Gastrocnemius medialis (tissue), 4 donors: Measurements from ENCODE around the gene PLA2G2D. TPM values are rescaled to one million over a fixed set of nuclear protein-coding genes. Genes with fewer than 3 reads are reported as not detected.
A peak's percentile ranks its signal among the peaks of the same experiment; 100 is the strongest.

Source experiments
- ATAC-seq, 2 donors: fragments of 150-250 bp; one replicate each; pipeline ENCODE4 v1.9.1; 2016
- DNase-seq, 2 donors: peaks; one replicate each; pipeline ENCODE4 v3.0.0-alpha.2; 2019
- H3K27ac ChIP-seq, 4 donors: fragments of 200-600 bp; sonication (generic); 1 replicate in 1 of 4; 2 replicates in 3 of 4; pipeline ENCODE4 v1.5.1; 2016 to 2018; ENCODE audit warnings: mild to moderate bottlenecking in 2 of 4, moderate library complexity in 1 of 4
- H3K27me3 ChIP-seq, 3 donors: fragments of 200-600 bp; sonication (generic) in 2 of 3; 1 replicate in 1 of 3; 2 replicates in 2 of 3; pipeline versions ENCODE4 v1.5.1 to v1.6.0; 2016 to 2019; ENCODE audit warnings: mild to moderate bottlenecking in 1 of 3, moderate library complexity in 1 of 3
- H3K36me3 ChIP-seq, 2 donors: fragments of 200-600 bp; sonication (generic) in 1 of 2; one replicate each; pipeline ENCODE4 v1.5.1; 2017 to 2018
- H3K4me1 ChIP-seq, 2 donors: fragments of 200-600 bp; sonication (generic) in 1 of 2; one replicate each; pipeline ENCODE4 v1.5.1; 2016 to 2017; ENCODE audit warnings: mild to moderate bottlenecking in 2 of 2
- H3K4me3 ChIP-seq, 4 donors: fragments of 200-600 bp; sonication (generic) in 3 of 4; 1 replicate in 1 of 4; 2 replicates in 3 of 4; pipeline ENCODE4 v1.5.1; 2016 to 2019; ENCODE audit warnings: mild to moderate bottlenecking in 2 of 4
- H3K9me3 ChIP-seq, 3 donors: fragments of 200-600 bp; sonication (generic) in 2 of 3; 1 replicate in 1 of 3; 2 replicates in 2 of 3; pipeline ENCODE4 v1.5.1; 2016 to 2019
- CTCF ChIP-seq, 5 experiments: fragments of 450-650 bp in 3 of 5; fragments of 200-600 bp in 2 of 5; sonication (generic) in 2 of 5; IDR thresholded peaks in 4 of 5; conservative IDR thresholded peaks in 1 of 5; 1 replicate in 4 of 5; 2 replicates in 1 of 5; pipeline ENCODE4 v1.5.1; 2016 to 2019; ENCODE audit warnings: antibody characterized with exemption in 5 of 5, mild to moderate bottlenecking in 3 of 5, moderate library complexity in 3 of 5
- POLR2A ChIP-seq, 2 donors: fragments of 450-650 bp; IDR thresholded peaks; one replicate each; pipeline ENCODE4 v1.6.1; 2017; ENCODE audit warnings: antibody characterized with exemption in 2 of 2, mild to moderate bottlenecking in 2 of 2, moderate library complexity in 2 of 2
- in situ Hi-C, 4 donors: fragments of 200-750 bp; cut with MboI; loops; one replicate each; pipeline versions ENCODE4 v1.15.0 to v1.8.0; 2017; ENCODE audit warnings: low sequenced_read_pairs in 4 of 4
- intact Hi-C: fragments of 100-400 bp; cut with DNase I; formaldehyde crosslinking; loops from one replicate; pipeline ENCODE4 v1.15.1; 2023; ENCODE audit warnings: low total_unique reads
- total RNA-seq, 4 donors: library from RNA; depleted of rRNA; stranded (reverse); fragments of >200 nt; gene quantifications; one replicate each; pipeline versions ENCODE4 v1.1.0 to v1.2.3, GENCODE V29; 2016

PLA2G2D gene
- total RNA-seq, 4 donors from 2014 or later = not detected

DNA sequence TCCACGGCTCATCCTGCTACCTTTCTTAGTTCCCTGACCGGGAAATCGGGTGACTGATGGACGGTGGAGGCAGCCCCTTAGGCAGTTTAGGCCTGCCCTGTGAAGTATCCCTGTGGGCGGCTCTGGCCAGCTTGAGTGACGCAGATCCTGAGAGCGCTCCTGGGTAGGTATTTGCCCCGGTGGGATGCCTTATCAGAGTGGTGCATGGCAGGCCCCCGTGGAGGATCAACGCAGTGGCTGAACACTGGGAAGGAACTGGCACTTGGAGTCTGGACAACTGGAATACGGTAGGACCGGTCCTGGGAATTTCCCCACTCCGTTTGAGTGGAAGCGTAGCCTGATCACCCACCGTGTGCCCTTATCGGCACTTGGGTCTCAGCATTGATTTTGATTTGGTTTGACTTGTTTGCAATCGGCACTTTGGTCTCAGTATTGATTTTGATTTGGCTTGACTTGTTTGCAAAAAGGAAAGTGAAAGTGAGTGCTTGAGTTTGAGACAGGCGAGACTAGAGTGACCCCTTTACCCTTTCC, 35.0 kb upstream of the PLA2G2D start:
- H3K4me3 ChIP-seq = peak overlapping the region; percentile 7 to 55 (median 21)
- intact Hi-C loops = no loop called here
- in situ Hi-C loops = loop anchor here in 2 of 4 donors (10.0 kb wide), 1 partner anchor 240 kb away; no protein-coding TSS in a partner anchor
- H3K9me3 ChIP-seq = no peaks in the 10 kb centered on the region
- H3K4me1 ChIP-seq = peaks cover 3 to 4% of the 10 kb centered on the region in 2 donors
- no peaks in the 10 kb centered on the region for H3K27me3 ChIP-seq
- H3K36me3 ChIP-seq = no peaks in the 10 kb centered on the region
- TF ChIP-seq POLR2A (IDR thresholded peaks at IDR 0.05) (no peak), CTCF (IDR thresholded peaks at IDR 0.05 in 4 of 5, conservative IDR thresholded peaks at IDR 0.05 in 1 of 5) (no peak)
- DNase-seq (no peak), ATAC-seq (no peak)
- H3K27ac ChIP-seq = no peak overlapping the region

GRCh38 chr1:20153000-20153418, 33.7 kb upstream of the PLA2G2D start:
- in situ Hi-C loops = loop anchor here in 2 of 4 donors (10.0 kb wide), 1 partner anchor 238 kb away; no protein-coding TSS in a partner anchor
- Histone ChIP-seq H3K36me3 (no peaks in the 10 kb centered on the region), H3K27me3 (no peaks in the 10 kb centered on the region), H3K9me3 (no peaks in the 10 kb centered on the region), H3K4me3 (no peak overlapping the region), H3K27ac (peak overlapping the region in 3 of 4 donors; percentile 2 to 52 (median 39)), H3K4me1 (peaks cover 3 to 4% of the 10 kb centered on the region in 2 donors)
- no peak for TF ChIP-seq CTCF (IDR thresholded peaks at IDR 0.05 in 4 of 5, conservative IDR thresholded peaks at IDR 0.05 in 1 of 5)
- TF ChIP-seq POLR2A (IDR thresholded peaks at IDR 0.05) = no peak
- DNase-seq = peak; percentile 32
- intact Hi-C loops = loop anchor here (1.0 to 2.0 kb wide), 5 partner anchors 28 to 235 kb away; no protein-coding TSS in a partner anchor
- peak; percentile 61 to 62 for ATAC-seq

- ATAC-seq (peak in 1 of 2 donors; percentile 12), DNase-seq (no peak)
- Histone ChIP-seq H3K4me1 (peaks cover 3 to 4% of the 10 kb centered on the region in 2 donors), H3K36me3 (no peaks in the 10 kb centered on the region), H3K27ac (peak overlapping the region; percentile 2 to 52 (median 36)), H3K4me3 (peak overlapping the region in 1 of 4 donors; percentile 50), H3K9me3 (no peaks in the 10 kb centered on the region), H3K27me3 (no peaks in the 10 kb centered on the region)
- TF ChIP-seq POLR2A (IDR thresholded peaks at IDR 0.05) (no peak), CTCF (IDR thresholded peaks at IDR 0.05 in 4 of 5, conservative IDR thresholded peaks at IDR 0.05 in 1 of 5) (peak in 2 of 5 experiments; percentile 1 to 2)
- intact Hi-C loops (loop anchor here (1.0 to 2.0 kb wide), 5 partner anchors 28 to 234 kb away; no protein-coding TSS in a partner anchor), in situ Hi-C loops (loop anchor here in 2 of 4 donors (10.0 kb wide), 1 partner anchor 238 kb away; no protein-coding TSS in a partner anchor)
These were observed 33.2 kb upstream of the PLA2G2D start for GRCh38 chr1:20152599-20152930.

DNA sequence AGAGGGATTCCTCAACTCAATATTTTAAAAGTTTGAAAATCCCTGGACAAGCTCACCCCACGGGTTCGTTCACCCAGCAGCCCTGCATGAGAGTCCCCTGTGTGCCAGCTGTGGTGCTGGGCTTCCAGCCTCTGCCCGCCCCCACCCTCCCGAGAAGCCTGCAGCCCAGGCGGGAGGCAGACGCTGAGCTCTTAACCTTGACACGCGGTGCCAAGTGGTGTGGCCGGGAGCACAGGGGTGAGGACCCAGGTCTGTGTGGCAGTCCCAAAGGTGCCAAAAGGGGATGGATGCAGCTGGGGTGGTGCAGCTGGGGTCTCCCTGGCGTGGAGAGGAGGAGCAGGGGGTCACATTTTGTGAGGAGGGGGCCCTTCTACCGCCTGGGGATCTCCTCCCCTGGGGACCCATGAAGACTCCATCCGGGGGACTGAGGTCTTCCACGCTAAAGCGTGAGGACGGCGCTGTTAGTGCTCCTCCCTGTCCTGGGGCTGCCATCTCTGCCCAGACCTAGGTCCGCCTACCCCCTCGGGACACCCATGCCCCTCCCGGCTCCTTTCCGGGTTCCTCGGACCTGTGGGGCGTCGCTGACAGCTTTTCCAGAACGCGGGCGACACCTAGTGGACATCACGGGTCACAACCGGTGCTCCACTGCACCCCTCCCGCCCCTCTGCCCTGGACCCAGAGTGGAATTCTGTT, 32.7 kb upstream of the PLA2G2D start:
- peak; percentile 81 to 82 for ATAC-seq
- no peaks in the 10 kb centered on the region for H3K36me3 ChIP-seq
- DNase-seq = peak; percentile 52 to 58
- no peaks in the 10 kb centered on the region for H3K9me3 ChIP-seq
- peaks cover 3 to 4% of the 10 kb centered on the region in 2 donors for H3K4me1 ChIP-seq
- peak overlapping the region in 1 of 4 donors; percentile 52 for H3K27ac ChIP-seq
- H3K4me3 ChIP-seq = peak overlapping the region in 3 of 4 donors; percentile 32 to 50 (median 41)
- no peaks in the 10 kb centered on the region for H3K27me3 ChIP-seq
- in situ Hi-C loops = loop anchor here in 2 of 4 donors (10.0 kb wide), 1 partner anchor 237 kb away; no protein-coding TSS in a partner anchor
- intact Hi-C loops = loop anchor here (1.0 to 2.0 kb wide), 5 partner anchors 27 to 234 kb away; no protein-coding TSS in a partner anchor
- TF ChIP-seq CTCF (IDR thresholded peaks at IDR 0.05 in 4 of 5, conservative IDR thresholded peaks at IDR 0.05 in 1 of 5) = peak; percentile 86 to 95 (median 92)
- no peak for TF ChIP-seq POLR2A (IDR thresholded peaks at IDR 0.05)
